Lower leg skin (tissue), 4 donors: ENCODE results near the gene GCHFR. TPM values are rescaled to one million over a fixed set of nuclear protein-coding genes. Genes with fewer than 3 reads are reported as not detected.

ENCODE experiments used
- DNase-seq, 2 donors: peaks; one replicate each; pipeline ENCODE4 v3.0.0-alpha.2; 2019; ENCODE audit warnings: low spot score in 2 of 2
- H3K4me3 ChIP-seq: fragments of 200-600 bp; sonication (generic); 2 replicates; pipeline ENCODE4 v1.5.1; 2017; ENCODE audit warnings: mild to moderate bottlenecking, low read depth; ENCODE audit not compliant: poor library complexity, severe bottlenecking
- CTCF ChIP-seq, 3 donors: fragments of 450-650 bp; IDR thresholded peaks; one replicate each; pipeline ENCODE4 v1.5.1; 2016; ENCODE audit warnings: antibody characterized with exemption in 3 of 3, mild to moderate bottlenecking in 3 of 3, moderate library complexity in 2 of 3
- POLR2A ChIP-seq, 2 donors: fragments of 450-650 bp; IDR thresholded peaks; one replicate each; pipeline ENCODE4 v1.6.1; 2016 to 2017; ENCODE audit warnings: antibody characterized with exemption in 2 of 2, mild to moderate bottlenecking in 1 of 2, moderate library complexity in 1 of 2
- WGBS, 2 donors: methylation state at CpG; one replicate each; pipeline ENCODE4 v1.1.5; 2018; 5-methylcytosine and 5-hydroxymethylcytosine counted together
- intact Hi-C: fragments of 100-400 bp; cut with DNase I; formaldehyde crosslinking; loops from one replicate; pipeline ENCODE4 v1.15.0; 2023; ENCODE audit warnings: low total_unique reads
- total RNA-seq, 4 donors: library from RNA; depleted of rRNA; stranded (reverse); fragments of >200 nt; gene quantifications; one replicate each; pipeline ENCODE4 v1.1.0, GENCODE V29; 2016

Gene GCHFR
- total RNA-seq, 4 donors from 2014 or later: 59.8 to 97.7 (median 88.6) TPM

- 88 to 97% methylated on average over 2 of the region's 2 CpGs for WGBS, 2 donors
- TF ChIP-seq CTCF (IDR thresholded peaks at IDR 0.05): no peak
- no peak for TF ChIP-seq POLR2A (IDR thresholded peaks at IDR 0.05)
- peak in 1 of 2 donors; percentile 43 for DNase-seq
- no peak overlapping the region for H3K4me3 ChIP-seq
- intact Hi-C loops: no loop called here
Observed at GRCh38 chr15:40739854-40740253, 24.0 kb upstream of the GCHFR start.

GRCh38 chr15:40743485-40743901 lies 20.4 kb upstream of the GCHFR start:
- 71 to 77% methylated on average over 2 of the region's 2 CpGs for WGBS, 2 donors
- DNase-seq: no peak
- intact Hi-C loops: no loop called here
- no peak overlapping the region for H3K4me3 ChIP-seq
- TF ChIP-seq POLR2A (IDR thresholded peaks at IDR 0.05): no peak
- no peak for TF ChIP-seq CTCF (IDR thresholded peaks at IDR 0.05)

- DNase-seq: no peak
- intact Hi-C loops: no loop called here
- 68 to 73% methylated on average over 12 of the region's 12 CpGs for WGBS, 2 donors
- no peak overlapping the region for H3K4me3 ChIP-seq
- TF ChIP-seq CTCF (IDR thresholded peaks at IDR 0.05): no peak
- no peak for TF ChIP-seq POLR2A (IDR thresholded peaks at IDR 0.05)
Observed at GRCh38 chr15:40743921-40744814, 19.7 kb upstream of the GCHFR start.

GRCh38 chr15:40744815-40745152 lies 19.1 kb upstream of the GCHFR start:
- no peak for TF ChIP-seq CTCF (IDR thresholded peaks at IDR 0.05)
- 90 to 96% methylated on average over 5 of the region's 5 CpGs for WGBS, 2 donors
- H3K4me3 ChIP-seq: no peak overlapping the region
- intact Hi-C loops: loop anchor here (5.0 kb wide), 1 partner anchor 38 kb away; no protein-coding TSS in a partner anchor
- DNase-seq: no peak

GRCh38 chr15:40746916-40747418 lies 16.9 kb upstream of the GCHFR start:
- intact Hi-C loops: loop anchor here (5.0 kb wide), 1 partner anchor 35 kb away; no protein-coding TSS in a partner anchor
- DNase-seq: no peak
- no peak overlapping the region for H3K4me3 ChIP-seq
- TF ChIP-seq CTCF (IDR thresholded peaks at IDR 0.05): no peak
- no peak for TF ChIP-seq POLR2A (IDR thresholded peaks at IDR 0.05)
- 68 to 75% methylated on average over 3 of the region's 3 CpGs for WGBS, 2 donors
